ENCODE measurements around the gene SLC5A1.

GRCh38 chr22:32016081-32016480 is 27.0 kb upstream of the SLC5A1 start:
- TF ChIP-seq, protein P1, sequence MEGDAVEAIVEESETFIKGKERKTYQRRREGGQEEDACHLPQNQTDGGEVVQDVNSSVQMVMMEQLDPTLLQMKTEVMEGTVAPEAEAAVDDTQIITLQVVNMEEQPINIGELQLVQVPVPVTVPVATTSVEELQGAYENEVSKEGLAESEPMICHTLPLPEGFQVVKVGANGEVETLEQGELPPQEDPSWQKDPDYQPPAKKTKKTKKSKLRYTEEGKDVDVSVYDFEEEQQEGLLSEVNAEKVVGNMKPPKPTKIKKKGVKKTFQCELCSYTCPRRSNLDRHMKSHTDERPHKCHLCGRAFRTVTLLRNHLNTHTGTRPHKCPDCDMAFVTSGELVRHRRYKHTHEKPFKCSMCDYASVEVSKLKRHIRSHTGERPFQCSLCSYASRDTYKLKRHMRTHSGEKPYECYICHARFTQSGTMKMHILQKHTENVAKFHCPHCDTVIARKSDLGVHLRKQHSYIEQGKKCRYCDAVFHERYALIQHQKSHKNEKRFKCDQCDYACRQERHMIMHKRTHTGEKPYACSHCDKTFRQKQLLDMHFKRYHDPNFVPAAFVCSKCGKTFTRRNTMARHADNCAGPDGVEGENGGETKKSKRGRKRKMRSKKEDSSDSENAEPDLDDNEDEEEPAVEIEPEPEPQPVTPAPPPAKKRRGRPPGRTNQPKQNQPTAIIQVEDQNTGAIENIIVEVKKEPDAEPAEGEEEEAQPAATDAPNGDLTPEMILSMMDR (IDR thresholded peaks at IDR 0.05 in 8 of 11, conservative IDR thresholded peaks at IDR 0.05 in 3 of 11): no peak
- TF ChIP-seq POLR2A (IDR thresholded peaks at IDR 0.05): no peak
- TF ChIP-seq POLR2AphosphoS5 (IDR thresholded peaks at IDR 0.05): no peak

Measured in spleen (tissue), 7 donors.